DMS53 treated with DMSO at 0.1 percent for 48 hours (cell line): ENCODE measurements around the gene SPC25.

ENCODE experiments used
- DNase-seq: peaks from one replicate; lab custom pipeline; 2025; ENCODE audit not compliant: unreplicated experiment; lab: John Stamatoyannopoulos, UW

The SPC25 gene

DNA sequence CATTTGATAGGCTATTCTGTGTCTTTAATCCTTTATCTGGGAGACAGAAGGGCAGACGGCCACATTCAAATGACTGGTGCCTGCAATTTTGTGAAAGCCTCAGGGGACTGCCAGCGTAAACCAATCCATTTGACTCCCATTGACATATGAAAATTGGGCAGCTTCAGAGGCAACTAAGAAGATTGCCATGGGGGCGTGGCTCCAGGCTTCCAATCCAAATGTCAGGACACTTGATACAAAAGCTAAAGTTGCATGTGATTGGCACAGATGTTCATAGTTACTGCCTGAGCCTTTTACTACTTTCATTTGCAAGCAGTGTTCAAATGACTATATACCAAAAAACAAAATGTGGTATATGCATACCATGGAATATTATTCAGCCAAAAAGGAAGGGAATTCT, 42.0 kb downstream of the SPC25 start:
- DNase-seq: no peak

DNA sequence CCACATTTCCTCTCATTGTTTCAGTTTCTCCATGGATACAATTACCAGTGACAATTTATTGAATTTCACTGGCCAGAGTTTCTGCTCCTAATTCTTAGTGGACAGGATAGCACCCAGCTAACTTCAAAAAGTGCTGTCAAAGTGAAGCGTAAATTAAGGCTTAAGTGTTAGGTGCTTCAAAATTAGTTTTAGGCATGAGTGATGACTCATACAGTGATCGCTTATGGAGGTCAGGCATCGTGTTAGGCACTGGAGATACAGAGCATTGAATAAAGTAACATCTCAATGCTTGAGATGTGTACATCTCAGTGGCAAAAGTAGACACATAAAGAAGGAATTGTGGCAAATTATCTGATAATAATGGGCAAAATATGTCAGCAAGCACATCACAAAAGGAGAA, 47.0 kb downstream of the SPC25 start:
- no peak for DNase-seq

DNA sequence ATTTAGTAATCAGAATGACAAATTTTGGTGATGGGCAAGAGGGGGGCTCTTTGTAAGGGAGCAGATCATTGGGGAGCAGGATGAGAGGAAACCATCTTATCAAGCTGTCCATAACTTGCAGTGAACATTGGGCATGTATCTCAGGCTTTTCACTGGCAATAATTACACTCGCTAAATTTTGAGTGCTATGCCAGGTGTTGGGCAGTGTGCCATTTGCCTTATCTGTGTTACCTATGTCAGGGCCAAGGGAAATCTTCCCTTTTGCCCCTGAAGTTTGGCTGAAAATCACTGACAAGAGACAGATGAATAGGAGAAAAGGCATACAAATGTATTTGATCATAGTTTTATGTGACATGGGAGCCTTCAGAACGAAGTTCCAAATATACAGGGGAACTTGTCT, 48.8 kb downstream of the SPC25 start:
- DNase-seq: no peak

DNA sequence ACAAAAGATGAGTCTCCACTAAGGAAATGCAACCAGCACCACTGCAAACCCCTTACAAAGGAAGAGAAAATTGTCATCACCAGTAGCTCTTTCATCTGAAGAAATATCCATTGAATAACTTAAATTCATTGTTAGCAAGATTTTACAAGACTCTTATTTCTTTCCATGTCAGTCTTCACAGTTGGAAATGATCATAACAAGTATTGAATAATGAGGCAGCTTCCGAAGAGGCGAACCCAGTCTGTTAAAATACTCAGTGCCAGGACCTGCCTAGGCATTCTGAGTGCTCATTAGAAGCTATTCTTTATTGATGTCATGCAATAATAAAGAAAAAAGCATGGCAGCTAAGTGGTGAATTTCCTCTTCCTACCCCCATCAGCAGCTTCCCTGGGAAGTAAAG, 54.3 kb downstream of the SPC25 start:
- no peak for DNase-seq

DNA sequence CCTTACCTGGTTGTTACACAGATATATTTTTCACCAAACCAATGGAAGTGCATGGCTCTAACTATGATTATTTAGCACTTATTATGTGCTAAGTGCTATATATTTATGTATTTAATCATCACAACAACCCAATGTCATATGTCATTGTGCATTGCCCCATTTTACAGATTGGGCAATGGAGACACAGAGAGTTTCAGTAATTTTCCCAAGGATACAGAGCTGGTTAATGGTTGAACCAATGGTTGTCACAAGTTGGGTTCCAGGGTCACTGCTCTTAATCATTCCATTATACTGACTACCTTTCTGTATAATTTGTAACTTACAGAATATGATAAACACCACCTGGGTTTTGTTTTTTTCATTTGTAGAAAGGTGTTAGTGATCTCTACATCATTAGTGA, 58.6 kb downstream of the SPC25 start:
- no peak for DNase-seq

DNA sequence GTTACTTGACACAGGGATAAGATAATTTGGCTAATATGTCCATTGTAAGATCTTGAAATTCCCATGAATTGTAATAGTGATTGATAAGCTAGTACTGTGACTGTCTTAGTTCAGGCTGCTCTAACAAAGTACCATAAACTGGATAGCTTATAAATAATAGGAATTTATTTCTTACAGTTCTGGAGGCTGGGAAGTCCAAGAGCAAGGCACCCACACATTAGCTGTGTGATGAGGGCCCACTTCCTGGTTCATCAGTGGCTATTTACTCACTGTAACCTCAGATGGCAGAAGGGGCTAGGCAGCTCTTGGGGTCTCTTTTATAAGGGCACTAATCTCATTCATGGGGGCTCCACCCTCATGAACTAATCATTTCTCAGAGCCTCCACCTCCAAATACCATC, 59.3 kb downstream of the SPC25 start:
- DNase-seq: no peak

DNA sequence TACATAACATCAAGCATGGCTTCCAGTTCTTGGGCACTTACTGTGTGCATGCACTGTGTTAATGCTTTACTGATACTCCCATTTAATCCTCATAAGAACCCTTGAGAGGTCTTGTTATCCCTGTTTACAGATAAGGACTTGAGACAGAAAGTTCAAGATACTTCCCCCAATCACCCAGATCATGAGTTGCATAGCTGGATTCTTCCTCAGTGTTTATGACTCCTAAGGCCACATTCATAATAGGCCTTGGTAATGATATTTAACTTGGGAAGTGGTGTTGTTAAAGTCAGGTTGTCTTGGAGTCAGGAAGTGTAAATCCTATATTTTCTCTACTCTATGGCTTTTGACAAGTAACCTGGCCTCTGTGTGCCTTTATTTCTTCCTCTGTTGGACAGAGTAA, 65.1 kb downstream of the SPC25 start:
- no peak for DNase-seq

DNA sequence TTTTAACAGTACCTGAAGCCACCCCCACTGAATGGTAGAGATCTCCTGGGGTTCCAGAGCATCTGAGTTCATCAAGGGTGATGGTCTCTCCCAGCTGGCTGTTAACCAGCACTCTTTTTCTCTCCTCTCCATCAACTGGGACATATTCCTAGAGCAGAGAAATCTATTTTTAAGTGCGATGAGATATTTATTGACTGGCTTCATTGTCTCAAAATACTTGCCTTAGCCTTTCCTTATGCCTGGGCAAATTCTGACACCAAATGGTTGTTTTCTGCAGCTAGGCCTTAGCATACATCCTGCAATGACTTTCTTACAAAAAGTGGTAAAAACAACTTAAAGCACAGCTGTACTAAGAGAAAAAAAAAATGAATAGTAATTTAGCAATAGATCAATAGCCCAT, 68.2 kb downstream of the SPC25 start:
- DNase-seq: no peak

DNA sequence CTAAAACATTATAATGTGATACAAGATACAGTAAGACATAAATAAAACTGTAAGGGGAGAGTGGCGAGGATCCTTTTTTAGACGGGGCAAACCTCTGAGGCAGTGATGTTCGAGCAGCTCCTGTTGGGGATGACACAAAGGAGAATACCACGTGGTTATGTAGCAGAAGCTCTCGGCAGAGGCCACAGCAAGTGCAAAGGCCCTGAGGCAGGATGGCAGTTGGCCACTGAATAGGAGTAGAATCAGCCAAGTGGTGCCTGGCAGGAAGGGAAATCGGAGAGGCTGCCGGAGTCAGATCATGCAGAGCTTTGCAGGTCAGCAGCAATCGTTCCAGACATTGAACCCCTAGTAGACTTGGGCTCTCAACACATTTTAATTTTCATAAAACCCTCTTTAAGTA, 68.7 kb downstream of the SPC25 start:
- DNase-seq: no peak
